Heart left ventricle (tissue), 13 donors: ENCODE data around the gene SRRM5.

Source experiments
- CTCF ChIP-seq, 12 donors: fragments of 200-600 bp; sonication (generic) in 4 of 12; IDR thresholded peaks; one replicate each; pipeline versions ENCODE4 v1.5.0 to v1.8.0; 2018 to 2022; ENCODE audit warnings: antibody characterized with exemption in 12 of 12, mild to moderate bottlenecking in 5 of 12
- POLR2A ChIP-seq, 2 donors: fragments of 450-650 bp; IDR thresholded peaks; one replicate each; pipeline ENCODE4 v1.6.1; 2017; ENCODE audit warnings: antibody characterized with exemption in 2 of 2, mild to moderate bottlenecking in 2 of 2, moderate library complexity in 2 of 2
- donor health status: ischemic (EF 13 %, LVEDD 7.1; RV severe dilation, severe dysfunction).
- donor health status: DM: no; HTN: yes; CAD: no.
- donor health status: DM: no; HTN: no; CAD: no.
- donor health status: ischemic (EF 25% LVEDD 6.9; RV normal size, moderate dysfunction).
- donor health status: ischemic (EF 25% LVEDD 5.7; RV mildly dilated, moderate dysfunction).
- donor health status: ischemic (EF 35%, LVEDD 5.7; RV mildly dilated, moderate dysfunction).
- donor health status: nonischemic (EF 11% LVEDD 7.7; RV severe dilation, severe dysfunction).
- donor health status: DM: yes; HTN: yes; CAD: no.
- donor health status: PGD.
- donor health status: ischemic (EF 29% LVEDD 5.4; RV normal size, mild dysfunction).
- donor health status: nonischemic (EF 23%, LVEDD 6.1; RV moderate dilation, normal function).

- no peak for TF ChIP-seq CTCF (IDR thresholded peaks at IDR 0.05)
- TF ChIP-seq POLR2A (IDR thresholded peaks at IDR 0.05) = no peak
Observed at GRCh38 chr19:43562698-43563241, 49.1 kb upstream of the SRRM5 start.
